SH-SY5Y (cell line): ENCODE data around the gene TJP3.

Experiments
- GATA2 ChIP-seq: IDR thresholded peaks from 2 replicates; pipeline ENCODE4 v1.6.1; 2011; ENCODE audit warnings: mild to moderate bottlenecking, low read depth, low read length
- GATA3 ChIP-seq: IDR thresholded peaks from 2 replicates; pipeline ENCODE4 v1.6.1; 2011; ENCODE audit warnings: low read depth, mild to moderate bottlenecking, low read length, moderate library complexity

TJP3 gene

DNA sequence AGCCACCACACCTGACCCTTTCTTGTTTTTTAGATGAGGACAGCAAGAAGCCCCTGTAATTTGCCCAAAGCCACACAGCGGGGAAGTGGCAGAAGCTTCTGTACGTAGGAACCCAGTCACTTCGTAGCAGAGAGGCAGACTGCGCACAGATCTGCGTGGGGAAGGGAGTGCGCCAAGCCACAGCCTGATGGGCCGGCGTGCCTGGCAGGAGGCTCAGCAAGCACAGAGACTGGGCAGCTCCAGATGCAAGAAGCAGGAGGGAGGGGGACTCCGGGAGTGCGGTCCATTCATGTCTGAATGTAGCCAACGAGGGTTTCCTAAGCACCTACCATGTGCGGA, 347 bp upstream of the TJP3 start:
- no peak for TF ChIP-seq GATA2
- TF ChIP-seq GATA3, result no peak

DNA sequence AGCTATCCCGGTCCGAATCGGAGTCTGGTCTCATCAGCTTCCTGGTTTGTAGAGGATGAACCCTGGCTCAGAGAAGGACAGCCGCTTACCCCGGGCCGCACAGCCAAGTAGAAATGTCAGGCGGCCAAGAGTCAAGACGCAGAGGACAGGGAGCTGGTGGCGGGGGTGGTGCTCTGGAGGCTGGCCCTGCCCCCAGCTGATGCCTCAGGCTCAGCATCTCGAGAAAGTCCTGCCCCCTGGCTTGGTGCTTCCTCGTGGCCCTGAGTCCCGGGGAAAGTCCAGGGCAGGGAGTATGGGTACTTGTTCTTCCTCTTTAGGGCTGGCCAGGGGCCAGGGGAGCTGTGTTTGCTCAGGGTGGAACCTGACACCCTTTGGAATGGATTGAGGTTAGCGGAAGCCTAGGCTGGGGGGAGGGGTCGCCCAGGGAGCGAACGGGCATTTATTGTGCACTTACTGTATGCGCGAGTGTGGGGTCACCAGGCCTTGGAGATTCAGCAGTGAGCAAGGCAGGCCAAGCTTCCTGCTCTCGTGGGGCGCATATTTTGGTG, 2.2 kb downstream of the TJP3 start:
- TF ChIP-seq GATA3, result no peak
- TF ChIP-seq GATA2, result no peak

DNA sequence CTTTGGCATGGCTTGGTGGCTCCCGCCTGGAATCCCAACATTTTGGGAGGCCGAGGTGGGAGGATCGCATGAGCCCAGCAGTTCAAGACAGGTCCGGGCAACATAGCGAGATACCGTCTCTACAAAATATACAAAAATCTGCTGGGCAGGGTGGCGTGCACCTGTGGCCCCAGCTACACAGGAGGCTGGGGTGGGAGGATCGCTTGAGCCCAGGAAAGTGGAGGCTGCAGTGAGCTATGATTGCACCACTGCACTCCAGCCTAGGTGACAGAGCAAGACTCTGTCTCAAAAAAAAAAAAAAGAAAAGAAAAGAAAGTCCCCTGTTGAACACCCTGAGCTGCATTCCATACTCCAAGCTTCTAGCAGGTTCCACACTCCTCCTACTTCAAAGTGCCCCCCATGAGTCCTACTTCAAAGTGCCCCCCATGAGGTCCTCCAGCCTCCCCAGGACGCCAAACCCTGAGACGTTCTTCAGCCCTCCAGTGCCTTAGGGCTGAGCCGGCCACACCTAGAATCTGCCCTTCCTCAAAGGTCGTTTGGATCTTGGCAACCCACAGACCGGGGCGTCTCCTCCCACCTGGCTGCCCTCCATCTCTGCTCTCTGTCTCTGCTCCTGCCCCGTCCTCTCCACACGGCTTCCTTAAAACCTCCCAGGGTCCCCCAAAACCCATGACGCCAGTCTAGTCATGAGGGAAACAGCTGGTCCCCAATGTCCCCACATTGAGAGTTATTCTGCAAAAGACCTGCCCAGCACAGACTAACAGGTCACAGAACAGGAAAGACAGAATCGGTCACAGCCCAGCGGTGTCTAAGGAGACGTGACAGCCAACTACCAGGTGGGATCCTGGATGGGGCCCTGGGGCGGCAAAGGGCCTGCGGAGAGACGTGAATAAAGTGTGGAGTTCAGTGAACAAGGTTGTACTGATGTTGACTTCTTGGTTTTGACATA, 4.8 kb downstream of the TJP3 start:
- TF ChIP-seq GATA2 (no peak), GATA3 (no peak)

DNA sequence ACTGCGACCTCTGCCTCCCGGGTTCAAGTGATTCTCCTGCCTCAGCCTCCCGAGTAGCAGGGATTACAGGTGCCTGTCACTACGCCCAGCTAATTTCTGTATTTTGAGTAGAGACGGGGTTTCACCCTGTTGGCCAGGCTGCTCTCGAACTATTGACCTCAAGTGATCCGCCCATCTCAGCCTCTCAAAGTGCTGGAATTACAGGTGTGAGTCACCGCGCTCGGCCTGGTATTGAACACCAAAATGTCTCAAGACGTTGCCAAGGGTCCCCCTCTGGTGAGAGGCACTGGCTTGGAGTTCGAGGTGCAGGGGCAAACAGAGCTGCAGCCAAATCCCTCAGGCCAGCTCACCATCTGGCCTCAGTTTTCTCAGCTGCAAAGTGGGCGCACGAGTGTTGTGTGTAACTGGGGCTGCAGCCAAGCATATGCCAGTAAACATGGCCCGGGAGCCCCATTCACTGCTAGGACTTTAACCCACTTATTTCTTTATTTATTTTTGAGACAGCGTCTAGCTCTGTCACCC, 8.0 kb downstream of the TJP3 start:
- TF ChIP-seq GATA2 (no peak), GATA3 (no peak)

DNA sequence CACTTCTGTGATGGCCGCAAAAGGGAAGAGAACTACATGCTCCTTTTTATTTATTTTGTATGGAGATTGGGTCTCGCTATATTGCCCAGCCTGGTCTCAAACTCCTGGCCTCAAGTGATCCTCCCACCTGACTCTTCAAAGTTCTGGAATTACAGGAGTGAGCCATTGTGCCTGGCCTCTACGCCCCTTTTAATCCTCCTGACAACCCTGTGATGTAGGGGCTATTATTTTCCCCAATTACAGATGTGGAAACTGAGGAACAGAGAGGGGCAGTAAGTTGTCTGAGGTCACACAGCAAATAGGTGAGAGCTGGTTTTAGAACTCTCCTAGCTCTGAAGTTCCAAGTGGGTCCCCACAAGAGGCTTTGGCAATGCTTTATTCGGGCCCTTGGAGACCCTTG, 11.7 kb downstream of the TJP3 start:
- TF ChIP-seq GATA3, result no peak
- no peak for TF ChIP-seq GATA2

DNA sequence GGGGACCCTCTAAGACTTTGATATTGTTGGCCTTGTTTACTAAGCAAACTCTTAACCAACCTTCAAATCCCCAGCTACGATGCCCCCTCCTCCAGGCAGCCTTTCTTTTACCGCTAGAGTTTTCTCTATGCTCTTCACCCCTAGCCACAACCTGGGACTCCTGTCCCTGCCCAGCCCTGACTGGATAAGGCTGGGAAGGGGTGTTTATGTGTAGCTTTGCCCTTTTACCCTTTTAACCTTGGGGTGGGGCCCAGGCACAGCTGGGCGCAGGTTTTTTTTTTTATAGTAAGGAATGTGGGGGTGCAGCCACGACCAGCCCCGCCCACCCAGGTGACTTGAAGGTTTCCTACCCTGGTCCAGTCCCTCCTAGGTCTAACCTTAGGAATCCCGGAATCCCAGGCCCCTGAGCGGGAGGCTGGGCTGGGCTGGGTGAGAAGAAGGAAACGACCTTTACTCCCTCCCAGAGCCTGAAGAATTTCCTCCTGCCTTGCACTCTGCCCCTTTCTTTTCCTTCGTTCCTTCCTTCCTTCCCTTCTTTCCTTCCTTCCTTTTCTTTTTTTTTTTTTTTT, 12.2 kb downstream of the TJP3 start:
- TF ChIP-seq GATA3 (no peak), GATA2 (no peak)

DNA sequence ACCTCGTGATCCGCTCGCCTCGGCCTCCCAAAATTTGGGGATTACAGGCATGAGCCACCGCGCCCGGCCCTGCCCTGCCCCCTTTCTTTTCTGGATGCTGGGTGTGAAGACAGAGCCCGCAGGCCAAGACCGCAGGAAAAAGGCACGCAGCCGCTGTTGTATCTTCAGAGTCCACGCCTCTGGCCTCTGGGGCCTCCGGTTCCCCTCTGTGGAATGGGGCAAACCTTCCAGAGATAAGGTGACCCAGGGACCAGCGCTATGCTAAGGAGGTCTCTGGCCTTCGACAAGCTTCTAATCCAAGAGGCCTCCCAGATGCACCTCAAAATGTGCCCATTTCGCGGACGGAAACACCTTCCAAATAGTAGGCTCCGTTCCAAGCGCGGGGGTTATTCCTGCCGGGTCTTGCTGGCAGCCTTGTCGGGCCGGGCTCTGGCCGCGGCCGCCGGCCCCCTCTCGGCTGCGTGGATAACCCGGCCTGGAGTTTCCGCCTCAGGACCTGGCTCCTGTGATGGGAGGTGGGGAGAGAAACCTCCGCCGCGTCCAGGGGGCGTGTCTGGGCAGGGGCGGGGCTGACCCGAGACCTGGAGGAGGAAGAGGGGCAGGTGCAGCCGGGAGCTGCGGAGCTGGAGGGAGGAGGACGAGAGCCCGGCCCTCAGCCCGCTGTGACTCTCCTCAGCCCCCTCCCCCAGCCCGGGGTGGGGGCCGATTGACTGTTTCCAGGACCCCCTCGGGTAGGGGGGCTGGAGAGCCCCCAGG, 13.1 kb downstream of the TJP3 start:
- TF ChIP-seq GATA2 (no peak), GATA3 (no peak)

DNA sequence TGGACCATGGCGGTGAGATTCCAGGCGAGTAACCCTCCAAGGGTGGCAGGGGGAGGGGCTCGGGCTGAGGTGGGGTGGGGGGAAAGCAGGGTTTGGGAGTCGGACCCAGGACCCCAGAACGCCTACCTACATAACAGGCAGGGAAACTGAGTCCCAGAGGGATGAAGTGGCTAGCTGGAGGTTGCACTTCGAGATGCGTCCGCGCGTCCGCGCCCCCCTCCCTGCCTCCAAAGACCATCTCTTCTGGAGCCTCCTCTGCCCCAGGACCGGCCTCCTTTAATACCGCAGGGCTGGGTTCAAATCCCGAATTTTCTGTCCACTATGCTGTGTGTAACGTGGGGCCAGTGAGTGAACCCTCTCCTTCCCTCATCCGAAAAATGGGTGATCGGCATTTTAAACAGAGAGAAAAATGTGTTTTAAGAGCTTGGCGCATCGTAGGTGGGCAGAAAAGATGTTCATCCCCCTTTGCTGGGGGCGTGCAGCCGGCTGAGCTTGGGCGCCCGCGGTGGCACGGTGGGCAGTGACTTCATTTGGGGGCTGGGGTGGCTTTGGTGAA, 13.8 kb downstream of the TJP3 start:
- no peak for TF ChIP-seq GATA3
- no peak for TF ChIP-seq GATA2

DNA sequence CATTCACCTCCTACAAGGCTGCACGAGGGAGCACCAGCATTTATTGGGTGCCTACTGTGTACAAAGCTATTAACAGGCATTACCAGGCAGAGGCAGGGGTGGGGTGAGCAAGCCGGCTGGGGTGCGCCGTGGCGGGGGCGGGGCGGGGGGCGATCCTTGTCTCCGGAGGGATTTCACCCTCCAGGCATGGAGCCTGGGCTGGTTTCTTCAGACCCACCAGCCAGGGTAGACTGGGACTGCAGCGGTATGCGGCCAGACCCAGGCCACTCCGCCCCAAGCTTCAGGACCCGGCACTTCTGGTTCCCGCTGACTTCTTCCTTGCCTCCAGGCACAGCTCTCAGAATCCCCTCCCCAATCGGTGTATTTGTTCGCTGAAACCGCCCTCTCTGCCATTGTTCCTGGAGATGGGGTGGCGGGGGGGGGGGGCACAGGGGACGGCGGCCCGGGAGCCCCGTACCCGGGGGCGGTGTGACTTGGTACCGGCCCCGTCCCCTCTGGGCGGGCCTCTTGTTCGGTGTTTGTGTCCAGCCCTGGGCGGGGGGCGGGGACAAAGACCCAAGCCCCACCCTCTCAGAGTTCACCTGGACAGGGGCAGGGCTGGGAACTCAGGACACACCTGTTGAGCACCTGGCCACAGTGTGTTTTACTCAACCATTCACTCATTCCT, 14.4 kb downstream of the TJP3 start:
- no peak for TF ChIP-seq GATA3
- TF ChIP-seq GATA2, result no peak

DNA sequence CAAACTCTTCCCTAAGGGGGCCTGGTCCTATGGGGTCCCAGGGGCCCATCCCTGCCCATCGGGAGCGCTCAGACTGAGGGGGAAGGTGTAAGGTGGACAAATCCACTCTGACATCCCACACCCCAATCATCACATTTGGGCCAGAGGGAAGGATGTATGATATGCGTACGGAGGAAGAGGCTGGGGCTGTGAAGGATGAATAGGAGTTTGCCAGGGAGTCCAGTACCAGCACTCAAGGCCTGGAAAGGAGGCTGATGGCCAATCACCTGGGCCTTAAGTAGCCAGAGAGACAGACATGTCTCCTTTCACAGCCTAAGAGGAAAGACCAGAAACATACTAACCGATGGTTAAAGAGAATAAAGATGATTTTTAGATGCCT, 14.9 kb downstream of the TJP3 start:
- TF ChIP-seq GATA3 (no peak), GATA2 (no peak)

DNA sequence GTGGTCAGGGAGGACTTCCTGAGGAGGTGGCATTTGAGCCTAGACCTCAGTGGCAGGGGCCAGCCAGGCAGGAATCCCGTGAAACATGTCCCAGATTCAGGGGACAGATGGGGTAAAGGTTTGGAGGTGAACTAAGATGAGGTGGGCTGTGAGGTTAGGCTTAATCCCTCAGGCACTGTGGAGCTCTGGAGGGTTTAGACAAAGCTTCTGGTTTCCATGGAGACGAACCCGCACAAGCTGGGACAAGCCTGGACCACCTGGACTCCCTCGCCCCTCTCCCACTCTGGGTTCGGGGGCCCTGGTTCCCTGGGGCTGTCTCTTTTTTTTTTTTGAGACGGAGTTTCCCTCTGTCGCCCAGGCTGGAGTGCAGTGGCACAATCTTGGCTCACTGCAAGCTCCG, 15.7 kb downstream of the TJP3 start:
- TF ChIP-seq GATA3 (no peak), GATA2 (no peak)

DNA sequence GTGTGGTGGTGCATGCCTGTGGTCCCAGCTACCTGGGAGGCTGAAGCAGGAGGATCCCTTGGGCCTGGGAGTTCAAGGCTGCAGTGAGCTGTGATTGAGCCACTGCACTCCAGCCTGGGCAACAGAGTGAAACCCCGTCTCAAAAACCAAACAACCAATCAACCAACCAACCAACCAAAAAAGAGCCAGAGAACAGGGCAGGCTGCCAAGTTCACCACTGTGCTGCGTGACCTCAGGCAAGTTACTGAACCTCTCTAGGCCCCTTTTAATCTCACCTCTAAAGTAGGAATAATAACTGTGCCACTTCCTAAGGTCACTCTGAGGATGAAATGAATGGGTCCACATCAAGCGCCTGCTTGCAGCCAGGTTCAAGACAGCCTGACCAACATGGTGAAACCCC, 16.9 kb downstream of the TJP3 start:
- TF ChIP-seq GATA3 (no peak), GATA2 (no peak)

DNA sequence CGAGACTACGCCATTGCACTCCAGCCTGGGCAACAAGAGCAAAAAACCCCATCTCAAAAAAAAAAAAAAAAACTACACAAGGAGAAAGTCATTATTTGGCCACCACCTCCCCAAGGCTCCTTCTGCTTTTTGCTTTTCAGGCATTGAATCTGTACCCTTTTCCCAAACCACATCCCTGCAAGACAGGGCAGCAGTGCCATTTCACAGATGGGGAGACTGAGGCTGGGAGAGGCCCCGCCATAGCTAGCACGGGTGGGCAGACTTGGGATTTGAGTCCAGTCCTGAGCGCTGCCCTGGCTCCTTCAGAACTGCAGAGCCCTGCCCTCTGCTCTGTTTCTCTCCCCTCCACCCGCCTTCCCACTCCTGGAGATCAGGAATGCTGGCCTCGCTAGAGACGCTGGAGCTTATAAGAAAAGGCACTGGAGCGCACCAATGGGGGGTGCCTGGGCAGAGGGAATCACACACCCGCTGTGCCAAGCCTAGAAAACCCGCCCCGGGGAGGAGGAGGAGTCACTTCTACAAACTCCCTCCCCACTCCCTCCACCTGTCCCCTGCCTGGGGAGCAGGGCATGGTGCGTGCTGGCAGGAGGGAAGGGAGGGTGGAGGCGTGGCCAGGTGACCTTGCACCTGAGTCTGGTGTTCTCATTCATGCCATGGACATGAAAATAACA, 17.6 kb downstream of the TJP3 start:
- TF ChIP-seq GATA3 (no peak), GATA2 (no peak)
